Astrocyte of the spinal cord (primary cell): ENCODE measurements around the gene VN1R2.
"Not testable (repeated sequence)": the region's sequence is repeated elsewhere in the genome, so short reads cannot be mapped to it uniquely, and the experiment has no call there.

Experiments
- DNase-seq: peaks from one replicate; pipeline ENCODE4 v3.0.0; 2011; ENCODE audit warnings: low read depth, low spot score
- H3K4me3 ChIP-seq: 2 replicates; pipeline ENCODE4 v1.5.1; 2011; ENCODE audit warnings: low read depth, mild to moderate bottlenecking, low read length, moderate library complexity
- CTCF ChIP-seq: IDR thresholded peaks from 2 replicates; pipeline ENCODE4 v1.5.1; 2012; ENCODE audit warnings: low read depth, mild to moderate bottlenecking, low read length, inconsistent platforms
- in situ Hi-C: cut with HindIII; loops from 2 replicates; pipeline ENCODE4 v1.10.0; 2017; ENCODE audit warnings: low sequenced_read_pairs

Gene VN1R2

GRCh38 chr19:53257715-53258342 lies at the start of gene VN1R2:
VN1R2 (plus strand) TSS chr19:53258292; CDS start chr19:53258376, 84 bp downstream.
- in situ Hi-C loops, DNase-seq, H3K4me3 ChIP-seq: not testable (repeated sequence)

- DNase-seq, H3K4me3 ChIP-seq, in situ Hi-C loops: not testable (repeated sequence)
Measured at GRCh38 chr19:53211554-53211953, 46.5 kb upstream of the VN1R2 start.

- TF ChIP-seq CTCF, result no peak
- in situ Hi-C loops, result no loop called here
- DNase-seq, result no peak
- H3K4me3 ChIP-seq, result no peak overlapping the region
Measured at GRCh38 chr19:53212703-53213320, 45.3 kb upstream of the VN1R2 start.

GRCh38 chr19:53222716-53223115 lies 35.4 kb upstream of the VN1R2 start:
- DNase-seq, in situ Hi-C loops, H3K4me3 ChIP-seq: not testable (repeated sequence)

GRCh38 chr19:53224606-53225005 lies 33.5 kb upstream of the VN1R2 start:
- H3K4me3 ChIP-seq, result no peak overlapping the region
- no peak for TF ChIP-seq CTCF
- in situ Hi-C loops, result no loop called here
- no peak for DNase-seq

GRCh38 chr19:53237114-53237777 lies 20.8 kb upstream of the VN1R2 start:
- no peak for TF ChIP-seq CTCF
- in situ Hi-C loops, result no loop called here
- no peak overlapping the region for H3K4me3 ChIP-seq
- DNase-seq, result peak; percentile 3

- no peak for TF ChIP-seq CTCF
- in situ Hi-C loops, result no loop called here
- H3K4me3 ChIP-seq, result no peak overlapping the region
- no peak for DNase-seq
Measured at GRCh38 chr19:53246498-53246897, 11.6 kb upstream of the VN1R2 start.
